Left cardiac atrium (tissue), 4 donors: Measurements from ENCODE around the gene DEFB131B. TPM values are rescaled to one million over a fixed set of nuclear protein-coding genes. Genes with fewer than 3 reads are reported as not detected.
"Not testable (repeated sequence)": the region's sequence is repeated elsewhere in the genome, so short reads cannot be mapped to it uniquely, and the experiment has no call there.

Experiments used
- ATAC-seq, 2 donors: fragments of 200-7000 bp; cut with Tn5 transposase; one replicate each; pipeline ENCODE4 v1.9.1; 2020; ENCODE audit warnings: mild to moderate bottlenecking in 2 of 2, moderate library complexity in 2 of 2
- DNase-seq: peaks from one replicate; pipeline ENCODE4 v3.0.0-alpha.2; 2020
- intact Hi-C, 2 donors: fragments of 100-400 bp; cut with DNase I; formaldehyde crosslinking; loops; one replicate each; pipeline versions ENCODE4 v1.14.1 to v1.15.1; 2022 to 2023
- long read RNA-seq: library from polyadenylated mRNA; unstranded; transcript quantifications from one replicate; pipeline ENCODE4 v2.0.0, GENCODE V29; 2021
- total RNA-seq, 2 donors: library from RNA; stranded (reverse); fragmentation: NEBNext Ultra II Directional; extraction: Animal tissue kit (Norgen Biotek cat#: 25700); gene quantifications; one replicate each; pipeline ENCODE4 v1.2.1, GENCODE V29; 2021
- donor health status: DM: no; HTN: yes; CAD: no.
- donor health status: DM: no; HTN: yes; CAD: no; lungs with severe emphysema.
- donor health status: DM: yes; HTN: yes; CAD: no.
- donor health status: Dilated cardiomyopathy.

Gene DEFB131B
- not detected for total RNA-seq
- long read RNA-seq = 0 reads

DNA sequence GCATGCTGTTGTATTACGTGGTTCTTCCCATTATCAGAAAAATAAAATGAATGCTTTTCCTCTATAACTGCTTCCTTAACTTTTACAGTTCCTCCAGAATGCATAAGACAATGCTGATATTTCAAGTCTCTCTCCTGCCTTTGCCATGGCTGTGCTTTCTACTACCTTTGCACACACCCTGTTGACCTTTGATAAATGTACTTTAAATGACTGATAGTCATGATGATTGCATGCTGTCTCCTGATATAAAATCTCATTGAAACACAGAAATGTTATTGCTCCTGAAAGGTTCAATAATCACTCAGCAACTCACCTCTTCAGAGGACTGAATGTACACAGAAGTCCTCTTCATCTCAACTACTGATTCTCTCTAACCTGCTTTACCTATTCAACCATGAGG, at the start of gene DEFB131B:
Gene DEFB131B, plus strand, starts transcription at position 395 of the 400 bp plus-strand sequence. Its CDS starts 0 bp downstream, at position 395.
- DNase-seq, ATAC-seq, intact Hi-C loops: not testable (repeated sequence)

DNA sequence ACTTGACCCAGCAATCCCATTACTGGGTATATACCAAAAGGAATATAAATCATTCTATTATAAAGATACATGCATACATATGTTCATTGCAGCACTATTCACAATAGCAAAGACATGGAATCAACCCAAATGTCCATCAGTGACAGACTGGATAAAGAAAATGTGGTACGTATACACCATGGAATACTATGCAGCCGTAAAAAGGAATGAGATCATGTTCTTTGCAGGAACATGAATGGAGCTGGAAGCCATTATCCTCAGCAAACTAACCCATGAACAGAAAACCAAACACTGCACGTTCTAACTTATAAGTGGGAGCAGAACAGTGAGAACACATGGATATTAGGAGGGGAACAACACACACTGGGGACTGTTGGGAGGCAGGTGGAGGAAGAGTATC, 49.0 kb upstream of the DEFB131B start:
- DNase-seq, ATAC-seq, intact Hi-C loops: not testable (repeated sequence)

- not testable (repeated sequence) for ATAC-seq
Measured at GRCh38 chr11:71829686-71830085, 48.6 kb upstream of the DEFB131B start.

GRCh38 chr11:71832811-71833210, 45.4 kb upstream of the DEFB131B start, which contains the start of gene DEFB108B:
DEFB108B (plus strand) TSS chr11:71833200; CDS start chr11:71833200, 0 bp downstream.
- DNase-seq, ATAC-seq, intact Hi-C loops: not testable (repeated sequence)

More at GRCh38 chr11:71829686-71830085, 48.6 kb upstream of the DEFB131B start:
- DNase-seq, intact Hi-C loops: not testable (repeated sequence)

GRCh38 chr11:71842720-71843119, 35.5 kb upstream of the DEFB131B start:
- DNase-seq, ATAC-seq, intact Hi-C loops: not testable (repeated sequence)

DNA sequence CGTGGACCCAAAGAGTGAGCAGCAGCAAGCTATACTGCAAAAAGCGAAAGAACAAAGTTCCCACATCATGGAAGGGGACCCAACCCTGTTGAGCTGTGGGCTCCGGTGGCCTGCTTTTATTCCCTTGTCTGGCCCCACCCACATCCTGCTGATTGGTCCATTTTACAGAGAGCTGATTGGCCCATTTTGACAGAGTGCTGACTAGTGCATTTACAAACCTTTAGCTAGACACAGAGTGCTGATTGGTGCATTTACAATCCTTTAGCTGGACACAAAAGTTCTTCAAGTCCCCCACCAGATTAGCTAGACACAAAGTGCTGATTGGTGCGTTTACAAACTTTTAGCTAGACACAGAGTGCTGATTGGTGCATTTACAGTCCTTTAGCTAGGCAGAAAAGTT, 34.9 kb upstream of the DEFB131B start:
- intact Hi-C loops, DNase-seq, ATAC-seq: not testable (repeated sequence)

DNA sequence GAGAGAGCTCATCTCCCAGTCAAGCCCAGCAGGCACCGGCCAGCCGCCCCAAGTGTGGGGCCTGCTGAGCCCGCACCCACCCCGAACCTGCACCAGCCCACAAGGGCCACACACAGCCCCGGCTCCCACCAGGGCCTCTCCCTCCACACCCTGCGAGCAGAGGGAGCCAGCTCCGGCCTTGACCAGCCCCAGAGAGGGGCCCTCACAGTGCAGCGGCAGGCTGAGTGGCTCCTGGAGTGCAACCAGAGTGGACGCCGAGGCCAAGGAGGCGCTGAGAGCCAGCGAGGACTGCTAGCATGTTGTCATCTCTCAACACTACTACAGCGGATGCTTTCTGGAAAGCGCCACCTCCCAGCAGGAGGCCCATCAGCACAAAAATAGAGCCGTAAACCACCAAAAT, 34.4 kb upstream of the DEFB131B start:
- ATAC-seq = no peak
- intact Hi-C loops = no loop called here
- DNase-seq = no peak

DNA sequence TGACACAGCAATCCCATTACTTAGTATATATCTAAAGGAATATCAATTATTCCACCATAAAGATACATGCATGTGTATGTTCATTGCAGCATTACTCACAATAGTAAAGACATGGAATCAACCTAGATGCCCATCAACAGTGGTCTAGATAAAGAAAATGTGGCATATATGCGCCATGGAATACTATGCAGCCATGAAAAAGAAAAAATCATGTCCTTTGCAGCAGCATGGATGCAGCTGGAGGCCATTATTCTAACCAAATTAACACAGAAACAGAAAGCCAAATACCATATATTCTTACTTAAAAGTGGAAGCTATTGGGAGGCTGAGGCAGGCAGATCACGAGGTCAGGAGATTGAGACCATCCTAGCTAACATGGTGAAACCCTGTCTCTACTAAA, 24.4 kb upstream of the DEFB131B start:
- DNase-seq, ATAC-seq, intact Hi-C loops: not testable (repeated sequence)

- DNase-seq, intact Hi-C loops: not testable (repeated sequence)
Measured at GRCh38 chr11:71855880-71856279, 22.4 kb upstream of the DEFB131B start.

GRCh38 chr11:71860835-71861234, 17.4 kb upstream of the DEFB131B start:
- intact Hi-C loops, ATAC-seq, DNase-seq: not testable (repeated sequence)

More at GRCh38 chr11:71855880-71856279, 22.4 kb upstream of the DEFB131B start:
- ATAC-seq = not testable (repeated sequence)

DNA sequence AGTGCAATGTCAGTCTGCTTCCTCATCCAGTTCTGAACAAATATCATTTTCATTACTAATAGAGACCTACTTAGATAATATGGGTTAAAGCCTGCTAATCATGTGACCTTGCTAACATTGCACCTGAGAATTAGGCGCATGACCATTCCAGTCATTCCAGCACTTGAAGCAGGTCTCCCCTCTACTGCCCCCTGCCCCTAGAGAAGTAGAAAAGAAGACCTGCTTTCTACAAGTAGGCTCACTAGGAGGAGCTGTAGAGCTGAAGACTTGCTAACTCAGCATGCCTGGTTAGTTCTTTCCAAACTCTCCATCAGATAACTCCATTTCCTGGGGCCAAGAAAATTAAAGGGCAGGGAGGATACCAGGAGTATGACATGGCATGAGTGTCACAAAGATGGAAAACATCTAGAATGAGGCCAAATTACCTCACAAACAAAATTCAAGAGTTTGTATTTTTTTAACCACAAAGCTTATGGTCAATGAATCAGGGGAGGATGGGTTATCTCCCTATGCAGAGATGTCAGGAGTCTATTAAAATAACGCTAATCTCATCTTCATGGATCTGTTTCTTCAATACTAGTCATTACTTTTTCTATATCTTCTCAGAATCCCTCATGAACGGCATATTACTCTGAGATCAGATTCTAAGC, 14.2 kb upstream of the DEFB131B start:
- intact Hi-C loops, DNase-seq: not testable (repeated sequence)
- ATAC-seq = peak in 1 of 2 donors; percentile 30

DNA sequence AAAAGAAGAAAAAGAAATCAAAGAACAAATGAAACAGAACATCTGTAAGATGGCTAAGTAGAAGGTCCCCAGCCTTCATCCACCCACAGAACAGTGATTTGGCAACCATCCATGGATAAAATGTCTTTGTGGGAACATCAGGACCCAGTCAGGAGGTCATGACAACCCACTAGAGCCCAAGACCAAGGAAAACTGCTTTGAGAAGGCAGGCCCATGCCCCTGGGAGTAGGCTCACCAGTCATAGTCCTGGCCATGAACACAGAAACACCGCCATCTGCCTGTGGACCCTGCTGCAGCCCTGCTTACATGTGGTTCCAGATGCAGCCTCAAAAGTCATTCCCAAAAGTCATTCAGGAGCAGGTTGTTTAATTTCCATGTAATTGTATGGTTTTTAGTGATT, 11.0 kb upstream of the DEFB131B start:
- intact Hi-C loops, ATAC-seq, DNase-seq: not testable (repeated sequence)

DNA sequence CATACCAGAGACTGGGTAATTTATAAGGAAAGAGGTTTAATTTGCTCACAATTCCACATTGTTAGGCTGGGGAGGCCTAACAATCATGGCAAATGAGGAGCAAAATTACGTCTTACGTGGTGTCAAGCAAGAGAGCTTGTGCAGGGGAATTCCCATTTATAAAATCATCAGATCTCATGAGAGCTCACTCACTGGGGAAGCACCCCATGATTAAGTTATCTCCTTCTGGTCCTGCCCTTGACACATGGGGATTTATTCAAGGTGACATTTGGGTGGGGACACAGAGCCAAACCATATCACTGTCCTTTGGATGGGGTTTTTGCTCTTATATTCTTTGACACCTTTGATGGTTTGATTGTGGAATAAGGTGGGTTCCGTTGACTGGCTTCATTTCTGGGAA, 8.3 kb upstream of the DEFB131B start:
- ATAC-seq, intact Hi-C loops, DNase-seq: not testable (repeated sequence)

DNA sequence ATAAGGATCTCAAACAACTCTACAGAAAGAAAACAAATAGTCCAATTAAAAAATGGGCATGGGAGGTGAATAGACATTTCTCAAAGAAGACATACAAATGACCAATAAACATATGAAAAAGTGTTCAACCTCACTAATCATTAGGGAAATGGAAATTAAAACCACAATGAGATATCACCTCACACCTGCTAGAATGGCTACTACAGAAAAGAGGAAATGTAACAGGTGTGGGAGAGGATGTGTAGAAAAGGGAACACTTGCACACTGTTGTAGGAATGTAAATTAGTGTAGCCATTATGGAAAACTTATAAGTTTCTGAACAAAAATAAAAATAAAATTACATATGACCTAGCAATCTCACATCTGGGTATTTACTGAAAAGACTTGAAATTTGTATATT, 7.6 kb upstream of the DEFB131B start:
- intact Hi-C loops, DNase-seq, ATAC-seq: not testable (repeated sequence)

- ATAC-seq, DNase-seq, intact Hi-C loops: not testable (repeated sequence)
Measured at GRCh38 chr11:71876262-71876661, 2.0 kb upstream of the DEFB131B start.

DNA sequence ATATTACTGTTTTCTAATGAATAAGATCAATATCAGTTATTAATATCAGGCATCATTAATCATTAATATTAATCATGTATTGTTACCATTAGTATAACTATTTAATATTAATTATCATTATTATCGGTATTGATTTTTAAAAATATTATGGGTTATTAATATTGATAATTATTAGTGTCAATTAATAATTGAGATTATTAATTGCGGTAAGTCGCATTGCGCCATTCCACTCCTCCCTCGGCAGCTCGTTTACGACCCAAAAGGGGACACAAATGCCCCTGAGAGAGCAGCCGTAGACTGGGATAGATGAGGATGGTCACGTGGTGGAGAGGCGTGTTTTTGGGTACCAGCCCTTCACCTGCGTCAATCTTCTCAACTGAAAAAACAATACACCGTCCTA, 7.6 kb downstream of the DEFB131B start:
- ATAC-seq, intact Hi-C loops, DNase-seq: not testable (repeated sequence)

- DNase-seq, intact Hi-C loops, ATAC-seq: not testable (repeated sequence)
Measured at GRCh38 chr11:71888335-71889010, 10.2 kb downstream of the DEFB131B start.

DNA sequence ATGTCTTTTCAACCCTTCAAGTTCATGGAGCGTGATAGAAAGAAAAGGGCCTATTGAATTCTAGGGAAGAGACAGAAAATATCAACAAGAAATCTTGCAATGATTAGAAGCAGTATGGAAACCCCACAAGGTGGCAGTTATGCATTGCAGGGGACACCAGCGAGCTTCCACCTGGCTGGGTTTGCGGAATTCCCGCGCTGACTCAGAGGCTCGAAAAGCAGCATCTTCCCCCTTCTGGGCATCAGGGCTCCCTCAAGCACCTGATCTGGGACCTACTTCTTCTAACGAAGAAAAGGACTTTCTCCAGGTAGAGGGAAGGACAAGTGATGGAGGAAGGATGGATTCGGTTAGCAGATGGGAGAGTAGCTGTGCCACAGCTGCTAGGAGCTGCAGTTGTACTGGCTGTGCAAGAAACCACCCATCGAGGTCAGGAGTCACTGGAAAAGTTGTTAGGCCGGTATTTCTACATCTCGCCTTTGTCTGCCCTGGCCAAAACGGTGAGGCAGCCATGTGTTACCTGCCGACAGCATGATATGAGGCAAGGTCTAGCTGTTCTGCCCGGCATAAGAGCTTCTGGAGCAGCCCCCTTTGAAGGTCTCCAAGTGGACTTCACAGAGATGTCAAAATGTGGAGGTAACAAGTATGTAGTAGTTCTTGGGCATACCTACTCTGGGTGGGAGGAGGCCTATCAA, 11.1 kb downstream of the DEFB131B start:
- ATAC-seq, intact Hi-C loops, DNase-seq: not testable (repeated sequence)

- intact Hi-C loops = no loop called here
- ATAC-seq (no peak), DNase-seq (no peak)
Measured at GRCh38 chr11:71895961-71896360, 17.7 kb downstream of the DEFB131B start.
